ENCODE data around the gene KCTD17.
A peak's percentile ranks its signal among the peaks of the same experiment; 100 is the strongest.

Gene KCTD17

GRCh38 chr22:37033605-37034430, 17.7 kb upstream of the KCTD17 start:
- DNase-seq (ENCODE audit: low read depth in 1 of 2, low spot score in 1 of 2): no peak
- TF ChIP-seq JUND (IDR thresholded peaks at IDR 0.05; ENCODE audit: low read depth): no peak
- in situ Hi-C loops (cut with HindIII; ENCODE audit: low pct_unique_long_range_greater_than_20kb, low sequenced_read_pairs): no loop called here

DNA sequence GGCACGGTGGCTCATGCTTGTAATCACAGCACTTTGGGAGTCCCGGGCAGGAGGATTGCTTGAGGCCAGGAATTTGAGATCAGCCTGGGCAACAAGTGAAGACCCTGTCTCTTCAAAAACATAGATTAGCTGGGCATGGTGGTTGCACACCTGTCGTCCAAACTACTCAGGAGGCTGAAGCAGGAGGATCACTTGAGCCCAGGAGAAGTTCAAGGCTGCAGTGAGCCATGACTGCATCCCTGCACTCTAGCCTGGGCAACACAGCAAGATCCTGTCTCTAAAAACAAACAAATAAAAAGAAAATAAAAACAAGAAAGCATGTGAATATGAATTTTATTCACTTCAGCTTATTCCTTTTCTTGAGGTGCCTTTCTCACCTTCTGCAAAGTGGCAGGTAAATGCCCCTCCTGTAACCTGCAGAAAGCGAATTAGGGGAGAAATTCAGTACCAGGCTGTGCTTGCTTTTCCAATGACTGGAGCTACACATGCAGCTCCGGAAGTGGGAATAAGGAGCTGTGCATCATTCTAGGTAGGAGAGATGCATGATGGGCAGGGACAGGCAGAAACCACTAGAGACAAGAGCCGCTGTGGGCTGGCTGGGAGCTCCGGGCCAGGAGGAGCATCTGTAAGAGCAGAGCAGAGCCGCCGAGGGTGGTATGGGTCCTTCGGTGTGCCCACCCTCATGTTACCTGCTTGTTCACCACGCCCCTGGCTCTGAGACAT, 14.7 kb upstream of the KCTD17 start:
- DNase-seq (ENCODE audit: low read depth in 1 of 2, low spot score in 1 of 2): no peak
- TF ChIP-seq JUND (IDR thresholded peaks at IDR 0.05; ENCODE audit: low read depth): no peak
- in situ Hi-C loops (cut with HindIII; ENCODE audit: low pct_unique_long_range_greater_than_20kb, low sequenced_read_pairs): no loop called here

DNA sequence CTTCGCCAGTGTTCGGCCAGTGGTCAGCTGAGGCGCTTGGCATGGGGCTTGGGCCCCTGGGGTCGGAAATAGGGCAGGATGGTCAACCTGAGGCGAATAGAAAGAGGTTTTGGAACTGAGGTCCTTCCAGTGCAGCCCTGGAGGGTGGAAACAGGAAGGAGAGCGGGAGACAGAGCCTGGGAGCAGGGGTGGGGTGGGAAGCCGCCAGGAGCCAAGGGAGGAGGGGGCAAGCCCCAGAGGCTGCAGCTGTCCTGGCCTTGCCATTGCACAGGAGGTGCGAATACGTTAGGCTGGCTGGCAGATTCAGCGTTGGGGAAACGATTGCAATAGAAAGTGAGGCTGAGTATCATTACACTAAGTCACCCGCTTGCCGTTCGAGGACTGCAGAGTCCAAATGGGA, 13.9 kb upstream of the KCTD17 start:
- TF ChIP-seq JUND (IDR thresholded peaks at IDR 0.05; ENCODE audit: low read depth): no peak
- DNase-seq (ENCODE audit: low read depth in 1 of 2, low spot score in 1 of 2): no peak
- in situ Hi-C loops (cut with HindIII; ENCODE audit: low pct_unique_long_range_greater_than_20kb, low sequenced_read_pairs): no loop called here

DNA sequence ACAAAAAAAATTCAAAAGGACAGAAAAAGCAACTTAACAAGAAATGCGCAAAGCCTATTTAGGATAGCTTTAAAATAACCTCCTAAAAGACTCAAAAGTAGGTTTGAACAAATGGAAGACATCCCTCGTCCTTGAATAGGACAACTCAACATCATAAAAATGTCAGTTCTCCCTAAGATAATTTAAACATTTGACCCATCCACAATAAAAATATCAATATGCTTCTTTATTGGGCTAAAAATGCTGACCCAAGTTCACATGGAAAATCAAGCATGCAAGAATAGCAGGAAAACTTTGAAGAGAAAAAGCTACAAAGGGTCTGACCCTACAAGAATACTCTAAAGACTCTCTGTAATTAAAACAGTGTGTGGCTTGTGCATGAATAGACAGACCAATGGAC, 12.1 kb upstream of the KCTD17 start:
- DNase-seq (ENCODE audit: low read depth in 1 of 2, low spot score in 1 of 2): no peak
- in situ Hi-C loops (cut with HindIII; ENCODE audit: low pct_unique_long_range_greater_than_20kb, low sequenced_read_pairs): no loop called here
- TF ChIP-seq JUND (IDR thresholded peaks at IDR 0.05; ENCODE audit: low read depth): no peak

- no peak for TF ChIP-seq JUND (IDR thresholded peaks at IDR 0.05; ENCODE audit: low read depth)
- in situ Hi-C loops (cut with HindIII; ENCODE audit: low pct_unique_long_range_greater_than_20kb, low sequenced_read_pairs): no loop called here
- DNase-seq (ENCODE audit: low read depth in 1 of 2, low spot score in 1 of 2): no peak
These were observed 8.2 kb upstream of the KCTD17 start for GRCh38 chr22:37043209-37043827.

DNA sequence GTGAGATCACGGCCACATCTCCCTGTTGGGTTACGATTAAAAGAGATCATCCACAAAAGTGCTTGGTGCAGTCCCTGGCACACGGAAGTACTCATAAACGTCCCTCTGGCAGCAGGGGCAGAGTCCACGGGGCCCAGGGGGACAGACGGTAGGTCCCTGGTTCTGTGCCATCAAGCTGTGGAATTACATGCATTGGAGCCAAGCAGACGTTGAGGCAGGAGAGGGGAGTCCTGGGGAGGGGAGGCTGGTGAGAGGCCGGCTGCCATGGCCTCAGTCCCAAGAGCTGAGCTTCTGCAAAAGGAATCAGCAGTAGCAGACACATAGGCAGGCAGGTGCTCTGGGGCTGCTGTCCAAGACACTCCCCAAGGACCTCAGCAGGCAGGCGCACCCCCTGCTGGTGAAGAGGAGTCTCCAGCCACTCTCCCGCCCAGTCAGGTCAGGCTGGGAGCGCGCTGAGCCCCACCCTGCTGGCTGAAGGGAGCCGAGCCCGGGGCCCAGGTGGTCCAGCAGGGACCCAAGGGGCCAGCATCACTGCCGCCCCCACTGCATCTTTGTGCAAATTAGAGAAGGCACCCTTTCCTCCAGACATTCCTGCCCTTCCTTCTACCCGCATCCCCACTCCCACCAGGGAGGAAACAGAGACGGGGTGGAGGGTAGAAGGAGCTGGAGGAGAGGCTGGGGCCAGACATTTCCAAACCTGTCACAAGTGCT, 7.6 kb upstream of the KCTD17 start:
- in situ Hi-C loops (cut with HindIII; ENCODE audit: low pct_unique_long_range_greater_than_20kb, low sequenced_read_pairs): no loop called here
- no peak for TF ChIP-seq JUND (IDR thresholded peaks at IDR 0.05; ENCODE audit: low read depth)
- DNase-seq (ENCODE audit: low read depth in 1 of 2, low spot score in 1 of 2): peak; percentile 77 to 80

DNA sequence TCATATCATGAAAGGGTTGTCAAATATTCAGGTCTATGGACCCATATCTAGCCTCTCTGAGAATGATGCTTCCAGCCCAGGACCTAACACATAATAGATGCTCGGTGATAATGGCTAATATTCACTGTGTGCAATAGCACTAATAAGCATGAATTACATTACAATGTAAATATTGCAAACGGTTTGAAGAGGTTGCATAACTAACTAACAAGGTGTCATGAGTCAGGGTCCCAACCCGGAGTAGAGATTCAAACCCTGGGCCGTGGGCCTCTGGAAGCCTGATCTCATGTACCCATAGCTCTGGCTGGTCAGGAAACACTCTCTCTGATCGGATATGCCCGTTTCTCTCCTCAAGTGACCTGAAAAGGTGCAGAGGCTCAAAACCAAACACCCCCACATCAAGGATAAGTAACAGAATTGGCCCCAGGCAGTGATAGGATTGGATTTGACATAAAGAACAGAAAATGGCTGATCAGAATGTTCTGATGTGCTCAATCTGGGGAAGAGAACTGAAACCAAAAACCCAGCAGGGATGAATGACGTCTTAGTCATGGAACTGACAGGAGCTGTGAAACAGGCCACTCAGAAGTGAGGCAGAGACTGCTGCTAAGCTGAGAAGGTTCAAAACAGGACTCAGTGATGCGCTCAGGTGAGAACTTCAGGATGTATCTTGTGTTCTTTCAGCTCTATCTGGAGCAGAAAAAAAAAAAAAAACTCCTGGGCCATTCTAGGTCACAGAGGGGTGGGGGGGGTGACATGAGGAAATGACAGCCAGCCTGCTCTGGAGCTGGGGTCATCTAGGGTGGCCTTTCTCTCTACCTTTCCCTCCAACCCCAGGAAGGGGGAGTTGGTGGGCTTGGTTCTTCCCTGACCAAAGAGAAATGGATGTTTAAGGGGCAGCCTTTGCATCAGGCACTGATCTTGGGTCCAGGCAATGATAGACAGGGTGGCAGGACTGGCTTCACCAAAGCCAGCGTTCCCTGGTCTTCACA, 6.6 kb upstream of the KCTD17 start:
- in situ Hi-C loops (cut with HindIII; ENCODE audit: low pct_unique_long_range_greater_than_20kb, low sequenced_read_pairs): no loop called here
- no peak for DNase-seq (ENCODE audit: low read depth in 1 of 2, low spot score in 1 of 2)
- TF ChIP-seq JUND (IDR thresholded peaks at IDR 0.05; ENCODE audit: low read depth): no peak

DNA sequence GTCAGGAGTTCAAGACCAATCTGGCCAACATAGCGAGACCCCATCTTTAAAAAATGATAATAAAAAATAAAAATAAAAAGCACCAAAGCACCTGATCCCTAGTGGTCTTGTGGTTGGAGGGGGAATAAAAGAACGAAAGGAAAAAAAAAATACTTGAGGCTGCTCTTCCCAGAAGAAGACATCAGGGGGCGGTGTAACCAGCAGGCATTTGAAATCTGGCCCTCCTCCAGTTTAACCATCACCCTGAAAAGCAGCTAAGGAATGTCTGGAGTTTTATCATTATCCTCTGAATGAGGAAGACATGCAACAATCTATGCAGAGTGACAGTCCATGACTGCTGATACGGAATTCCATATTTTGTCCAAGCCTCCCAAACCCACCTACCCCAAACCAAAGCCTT, 5.6 kb upstream of the KCTD17 start:
- TF ChIP-seq JUND (IDR thresholded peaks at IDR 0.05; ENCODE audit: low read depth): no peak
- DNase-seq (ENCODE audit: low read depth in 1 of 2, low spot score in 1 of 2): no peak
- in situ Hi-C loops (cut with HindIII; ENCODE audit: low pct_unique_long_range_greater_than_20kb, low sequenced_read_pairs): no loop called here

DNA sequence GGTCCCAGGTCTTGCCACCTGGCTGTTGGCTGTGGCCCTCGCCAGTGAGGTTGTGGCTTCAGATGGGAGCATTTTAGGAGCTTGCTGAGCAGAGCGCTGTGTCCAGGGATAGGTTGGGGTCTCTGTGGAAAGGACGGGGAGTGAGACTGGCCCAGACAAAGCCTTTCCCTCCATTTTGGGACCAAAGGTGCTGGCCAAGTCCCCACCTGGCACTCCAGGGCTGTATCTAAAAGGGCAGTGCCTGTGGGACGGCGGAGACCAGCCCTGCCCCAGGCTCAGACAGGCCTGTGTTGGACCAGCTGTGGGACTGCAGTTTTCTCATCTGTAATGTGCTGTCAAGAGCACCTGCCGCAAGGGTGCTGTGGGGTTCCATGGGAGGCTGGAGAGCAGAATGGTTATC, 5.0 kb upstream of the KCTD17 start:
- no peak for TF ChIP-seq JUND (IDR thresholded peaks at IDR 0.05; ENCODE audit: low read depth)
- in situ Hi-C loops (cut with HindIII; ENCODE audit: low pct_unique_long_range_greater_than_20kb, low sequenced_read_pairs): no loop called here
- no peak for DNase-seq (ENCODE audit: low read depth in 1 of 2, low spot score in 1 of 2)

- TF ChIP-seq JUND (IDR thresholded peaks at IDR 0.05; ENCODE audit: low read depth): no peak
- in situ Hi-C loops (cut with HindIII; ENCODE audit: low pct_unique_long_range_greater_than_20kb, low sequenced_read_pairs): no loop called here
- no peak for DNase-seq (ENCODE audit: low read depth in 1 of 2, low spot score in 1 of 2)
These were observed 4.5 kb upstream of the KCTD17 start for GRCh38 chr22:37047006-37047405.

DNA sequence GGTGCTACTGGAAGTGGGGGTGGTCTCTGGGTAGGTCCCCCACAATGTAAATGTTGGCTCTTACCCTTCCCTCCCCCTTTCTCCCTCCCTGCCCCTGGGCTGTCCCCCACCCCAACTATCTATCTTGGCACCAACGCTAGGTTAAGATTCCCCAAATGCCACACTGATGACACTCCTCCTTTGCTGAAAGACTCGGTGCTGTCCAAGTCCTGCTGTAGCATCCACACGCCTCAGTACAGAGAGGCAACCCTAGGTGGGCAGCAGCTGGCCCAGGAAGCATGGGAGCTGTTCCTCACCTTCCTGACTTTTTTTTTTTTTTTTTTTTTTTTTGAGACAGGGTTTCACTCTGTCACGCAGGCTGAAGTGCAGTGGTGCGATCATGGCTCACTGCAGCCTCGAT, 3.4 kb upstream of the KCTD17 start:
- DNase-seq (ENCODE audit: low read depth in 1 of 2, low spot score in 1 of 2): no peak
- TF ChIP-seq JUND (IDR thresholded peaks at IDR 0.05; ENCODE audit: low read depth): no peak
- in situ Hi-C loops (cut with HindIII; ENCODE audit: low pct_unique_long_range_greater_than_20kb, low sequenced_read_pairs): no loop called here
